Activated naive CD8-positive, alpha-beta T cell treated with anti-CD3 and anti-CD28 coated beads for 36 hours (primary cell): ENCODE measurements around the gene SLC25A3. TPM values are rescaled to one million over a fixed set of nuclear protein-coding genes. Genes with fewer than 3 reads are reported as not detected.
A peak's percentile ranks its signal among the peaks of the same experiment; 100 is the strongest.
"Not testable (repeated sequence)": the region's sequence is repeated elsewhere in the genome, so short reads cannot be mapped to it uniquely, and the experiment has no call there.

Source experiments
- DNase-seq: peaks from one replicate; pipeline ENCODE4 v3.0.0; 2021
- H3K27ac Mint-ChIP-seq: one replicate; pipeline ENCODE4 v1.8.0; 2022; ENCODE audit warnings: mild to moderate bottlenecking, moderate library complexity, mixed read lengths
- H3K27me3 Mint-ChIP-seq: one replicate; pipeline ENCODE4 v1.8.0; 2022; ENCODE audit warnings: mild to moderate bottlenecking, mixed read lengths
- H3K36me3 Mint-ChIP-seq: one replicate; pipeline ENCODE4 v1.8.0; 2021; ENCODE audit warnings: mild to moderate bottlenecking, mixed read lengths
- H3K4me1 Mint-ChIP-seq: one replicate; pipeline ENCODE4 v1.8.0; 2021; ENCODE audit warnings: mixed read lengths
- H3K4me3 Mint-ChIP-seq: one replicate; pipeline ENCODE4 v1.8.0; 2022; ENCODE audit warnings: mild to moderate bottlenecking, moderate library complexity, mixed read lengths
- H3K9me3 Mint-ChIP-seq: one replicate; pipeline ENCODE4 v1.8.0; 2022; ENCODE audit warnings: mixed read lengths
- total RNA-seq, 2 experiments: library from RNA; stranded (reverse); gene quantifications; one replicate each; pipeline ENCODE4 v1.2.3, GENCODE V29; 2021

The SLC25A3 gene
- total RNA-seq, result 100 to 1,000 TPM; 762 to 789 TPM

- peak within 1 kb of the TSS; percentile 97 for H3K27ac Mint-ChIP-seq
- H3K27me3 Mint-ChIP-seq, result no peaks in the 10 kb centered on the region
- H3K4me1 Mint-ChIP-seq, result peaks cover 23% of the 10 kb centered on the region
- peak within 1 kb of the TSS; percentile 98 for H3K4me3 Mint-ChIP-seq
- H3K9me3 Mint-ChIP-seq, result no peaks in the 10 kb centered on the region
- DNase-seq, result peak; percentile 92
- H3K36me3 Mint-ChIP-seq, result peaks cover 40% of the 10 kb centered on the region
These were observed at the start of gene SLC25A3 for GRCh38 chr12:98593351-98594049. SLC25A3 (plus strand) TSS chr12:98593686; CDS start chr12:98593979, 293 bp downstream.

DNA sequence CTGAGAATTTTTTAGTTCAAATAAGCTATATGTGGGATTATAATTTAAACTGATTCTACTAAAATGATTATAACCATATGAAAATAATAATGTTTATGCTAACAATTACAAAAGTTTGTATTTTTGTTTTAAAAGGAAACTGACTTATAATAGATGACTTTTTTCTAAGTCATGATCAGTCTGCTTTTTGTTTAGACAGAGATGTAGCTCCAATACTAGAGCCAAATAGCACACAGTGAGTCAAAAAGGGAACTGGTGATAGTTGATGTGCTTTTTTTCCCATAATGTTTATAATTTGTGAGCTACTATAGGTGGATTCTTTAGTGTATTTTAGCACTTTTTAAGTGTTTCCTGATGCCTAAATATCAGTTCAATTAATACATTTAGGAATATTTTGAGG, 49.8 kb upstream of the SLC25A3 start:
- no peak for DNase-seq
- Mint-ChIP-seq H3K27ac (no peak overlapping the region), H3K36me3 (peaks cover 31% of the 10 kb centered on the region), H3K4me3 (no peak overlapping the region), H3K9me3 (no peaks in the 10 kb centered on the region), H3K4me1 (peaks cover 16% of the 10 kb centered on the region), H3K27me3 (no peaks in the 10 kb centered on the region)

DNA sequence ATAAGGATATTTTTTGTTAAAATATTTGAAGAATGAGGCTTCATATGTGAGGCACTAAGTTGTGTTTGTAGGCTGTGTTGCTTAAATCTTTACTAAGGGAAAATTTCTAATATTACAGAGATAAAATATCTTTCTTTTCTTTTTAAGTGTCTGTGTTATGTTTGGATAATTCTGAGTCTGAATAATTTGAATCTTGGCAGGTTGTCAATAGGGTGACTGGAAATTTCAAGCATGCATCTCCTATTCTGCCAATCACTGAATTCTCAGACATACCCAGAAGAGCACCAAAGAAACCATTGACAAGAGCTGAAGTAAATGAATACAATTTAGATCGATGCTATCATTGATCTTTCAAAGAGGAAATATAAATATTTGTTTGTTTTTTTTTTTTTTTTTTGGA, 48.7 kb upstream of the SLC25A3 start:
- H3K36me3 Mint-ChIP-seq, result peaks cover 33% of the 10 kb centered on the region
- no peak overlapping the region for H3K4me3 Mint-ChIP-seq
- H3K27me3 Mint-ChIP-seq, result no peaks in the 10 kb centered on the region
- no peak overlapping the region for H3K27ac Mint-ChIP-seq
- H3K4me1 Mint-ChIP-seq, result peaks cover 16% of the 10 kb centered on the region
- DNase-seq, result no peak
- no peaks in the 10 kb centered on the region for H3K9me3 Mint-ChIP-seq

DNA sequence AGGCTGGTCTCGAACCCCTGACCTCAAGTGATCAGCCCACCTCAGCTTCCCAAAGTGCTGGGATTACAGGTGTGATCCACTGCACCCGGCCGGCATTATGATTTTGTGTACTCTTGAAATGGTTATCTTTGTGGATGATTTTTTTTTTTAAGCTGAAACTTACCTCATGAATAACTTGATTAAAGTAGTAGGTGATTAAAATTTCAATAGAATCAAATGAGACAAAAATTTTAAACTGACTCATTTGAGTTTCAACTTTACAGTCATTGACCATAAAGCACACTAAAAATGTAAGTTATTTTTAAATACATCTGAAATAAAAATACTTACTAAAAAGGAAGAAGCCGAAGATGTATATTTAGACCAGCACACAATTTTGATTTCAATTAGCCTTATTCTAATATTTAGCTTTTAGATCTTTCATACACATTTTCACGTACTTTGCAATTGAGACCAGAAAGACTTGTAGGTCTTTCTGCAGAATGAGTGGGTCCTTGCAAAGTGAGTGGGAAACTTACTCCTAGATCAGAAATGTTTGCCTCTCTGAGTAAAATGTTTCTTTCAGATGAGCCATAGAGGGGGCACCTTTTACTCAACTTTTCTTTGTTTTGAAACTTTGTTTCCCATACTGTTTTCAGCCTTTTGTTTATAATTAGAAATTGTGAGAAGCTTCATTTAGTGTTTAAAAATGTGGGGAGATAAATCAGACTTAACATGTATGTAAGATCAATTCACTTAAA, 43.9 kb upstream of the SLC25A3 start:
- H3K9me3 Mint-ChIP-seq, result no peaks in the 10 kb centered on the region
- no peaks in the 10 kb centered on the region for H3K4me1 Mint-ChIP-seq
- no peak overlapping the region for H3K27ac Mint-ChIP-seq
- peaks cover 30% of the 10 kb centered on the region for H3K36me3 Mint-ChIP-seq
- no peak overlapping the region for H3K4me3 Mint-ChIP-seq
- DNase-seq, result no peak
- H3K27me3 Mint-ChIP-seq, result no peaks in the 10 kb centered on the region

DNA sequence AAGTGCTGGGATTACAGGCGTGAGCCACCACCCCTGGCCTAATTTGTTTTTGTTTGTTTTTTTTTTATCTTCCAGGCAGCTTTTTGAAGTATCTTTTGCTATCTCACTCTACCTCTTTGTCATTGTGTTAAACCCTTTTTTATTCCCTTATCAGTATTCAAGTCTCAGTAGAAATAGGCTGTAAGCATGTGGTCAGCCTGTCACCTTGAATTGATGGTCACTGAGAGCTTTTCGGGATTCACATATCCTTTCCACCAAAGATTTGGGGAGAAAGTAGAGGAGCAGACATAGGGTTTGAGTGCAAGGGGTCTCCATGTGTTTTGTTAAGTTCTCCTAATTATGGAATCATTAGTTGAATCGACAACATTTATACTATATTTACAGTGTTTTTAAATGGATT, 41.7 kb upstream of the SLC25A3 start:
- H3K9me3 Mint-ChIP-seq, result no peaks in the 10 kb centered on the region
- peak overlapping the region; percentile 29 for H3K27ac Mint-ChIP-seq
- no peaks in the 10 kb centered on the region for H3K4me1 Mint-ChIP-seq
- no peaks in the 10 kb centered on the region for H3K27me3 Mint-ChIP-seq
- no peak overlapping the region for H3K4me3 Mint-ChIP-seq
- no peak for DNase-seq
- H3K36me3 Mint-ChIP-seq, result peaks cover 24% of the 10 kb centered on the region

DNA sequence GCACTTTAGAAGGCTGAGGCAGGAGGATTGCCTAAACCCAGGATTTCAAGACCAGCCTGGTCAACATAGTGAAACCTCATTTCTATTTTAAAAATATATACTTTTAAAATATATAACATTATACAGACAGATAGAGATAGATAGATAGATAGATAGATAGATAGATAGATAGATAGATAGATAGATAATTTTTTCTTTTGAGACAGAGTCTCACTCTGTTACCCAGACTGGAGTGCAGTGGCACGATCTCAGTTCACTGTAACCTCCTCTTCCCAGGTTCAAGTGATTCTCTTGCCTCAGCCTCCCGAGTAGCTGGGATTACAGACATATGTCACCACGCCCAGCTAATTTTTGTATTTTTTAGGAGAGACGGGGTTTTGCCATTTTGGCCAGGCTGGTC, 35.4 kb upstream of the SLC25A3 start:
- not testable (repeated sequence) for H3K27ac Mint-ChIP-seq, H3K9me3 Mint-ChIP-seq

GRCh38 chr12:98559666-98560065, 33.8 kb upstream of the SLC25A3 start:
- Mint-ChIP-seq H3K27me3 (no peaks in the 10 kb centered on the region), H3K27ac (no peak overlapping the region), H3K9me3 (peaks cover 1% of the 10 kb centered on the region), H3K36me3 (no peaks in the 10 kb centered on the region), H3K4me3 (no peak overlapping the region), H3K4me1 (no peaks in the 10 kb centered on the region)
- no peak for DNase-seq

More for the DNA sequence above, 35.4 kb upstream of the SLC25A3 start:
- not testable (repeated sequence) for H3K36me3 Mint-ChIP-seq, H3K27me3 Mint-ChIP-seq, DNase-seq, H3K4me1 Mint-ChIP-seq, H3K4me3 Mint-ChIP-seq

DNA sequence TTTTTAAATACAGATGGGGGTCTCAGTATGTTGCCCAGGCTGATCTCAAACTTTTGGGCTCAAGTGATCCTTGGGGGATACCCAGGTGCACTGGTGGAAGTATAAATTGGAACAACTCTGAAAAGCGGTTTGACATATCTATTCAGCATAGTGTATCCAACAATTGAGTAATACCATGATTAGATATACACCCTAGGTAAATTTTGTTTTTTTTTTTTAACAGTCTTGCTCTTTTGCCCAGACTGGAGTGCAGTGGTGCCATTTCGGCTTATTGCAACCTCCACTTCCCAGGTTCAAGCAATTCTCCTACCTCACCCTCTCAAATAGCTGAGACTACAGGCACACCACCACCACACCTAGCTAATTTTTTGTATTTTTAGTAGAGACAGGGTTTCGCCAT, 31.6 kb upstream of the SLC25A3 start:
- no peaks in the 10 kb centered on the region for H3K36me3 Mint-ChIP-seq

GRCh38 chr12:98572010-98572409, 21.5 kb upstream of the SLC25A3 start:
- Mint-ChIP-seq H3K27ac (no peak overlapping the region), H3K4me1 (no peaks in the 10 kb centered on the region), H3K36me3 (no peaks in the 10 kb centered on the region), H3K9me3 (no peaks in the 10 kb centered on the region), H3K4me3 (no peak overlapping the region), H3K27me3 (no peaks in the 10 kb centered on the region)
- no peak for DNase-seq

More for the DNA sequence above, 31.6 kb upstream of the SLC25A3 start:
- H3K4me1 Mint-ChIP-seq, result peaks cover 3% of the 10 kb centered on the region
- no peaks in the 10 kb centered on the region for H3K27me3 Mint-ChIP-seq
- H3K4me3 Mint-ChIP-seq, result no peak overlapping the region
- no peak for DNase-seq
- no peak overlapping the region for H3K27ac Mint-ChIP-seq
- H3K9me3 Mint-ChIP-seq, result peaks cover 1% of the 10 kb centered on the region

GRCh38 chr12:98574110-98574509, 19.4 kb upstream of the SLC25A3 start:
- no peak overlapping the region for H3K4me3 Mint-ChIP-seq
- H3K36me3 Mint-ChIP-seq, result no peaks in the 10 kb centered on the region
- no peak for DNase-seq
- H3K27me3 Mint-ChIP-seq, result no peaks in the 10 kb centered on the region
- H3K4me1 Mint-ChIP-seq, result no peaks in the 10 kb centered on the region
- no peaks in the 10 kb centered on the region for H3K9me3 Mint-ChIP-seq
- no peak overlapping the region for H3K27ac Mint-ChIP-seq

GRCh38 chr12:98575013-98575412, 18.5 kb upstream of the SLC25A3 start:
- H3K4me3 Mint-ChIP-seq, result no peak overlapping the region
- no peaks in the 10 kb centered on the region for H3K27me3 Mint-ChIP-seq
- H3K36me3 Mint-ChIP-seq, result no peaks in the 10 kb centered on the region
- H3K4me1 Mint-ChIP-seq, result no peaks in the 10 kb centered on the region
- H3K9me3 Mint-ChIP-seq, result no peaks in the 10 kb centered on the region
- no peak overlapping the region for H3K27ac Mint-ChIP-seq
- DNase-seq, result no peak

GRCh38 chr12:98576795-98577194, 16.7 kb upstream of the SLC25A3 start:
- H3K27ac Mint-ChIP-seq, H3K4me3 Mint-ChIP-seq, DNase-seq, H3K9me3 Mint-ChIP-seq, H3K4me1 Mint-ChIP-seq, H3K36me3 Mint-ChIP-seq, H3K27me3 Mint-ChIP-seq: not testable (repeated sequence)

DNA sequence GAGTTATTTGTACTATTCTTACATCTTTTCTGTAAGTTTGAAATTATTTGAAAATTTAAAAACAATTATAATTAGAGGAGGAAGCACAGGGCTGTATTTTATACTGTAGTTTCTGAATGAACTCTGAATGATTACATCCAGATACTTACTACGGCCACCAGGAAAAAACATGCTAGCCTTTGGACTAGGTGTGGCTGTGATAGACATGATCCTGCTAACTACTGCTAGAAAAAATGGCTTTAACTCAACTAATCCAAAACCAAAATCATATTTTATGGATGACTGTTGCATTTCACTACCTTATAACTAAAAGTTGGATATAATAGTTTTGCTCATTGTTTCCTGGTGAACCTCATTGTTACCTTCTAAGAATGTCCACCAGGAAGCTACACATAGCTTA, 15.1 kb upstream of the SLC25A3 start:
- Mint-ChIP-seq H3K27ac (no peak overlapping the region), H3K4me3 (no peak overlapping the region), H3K4me1 (no peaks in the 10 kb centered on the region), H3K9me3 (no peaks in the 10 kb centered on the region), H3K27me3 (no peaks in the 10 kb centered on the region), H3K36me3 (no peaks in the 10 kb centered on the region)
- no peak for DNase-seq

GRCh38 chr12:98578821-98579220, 14.7 kb upstream of the SLC25A3 start:
- Mint-ChIP-seq H3K9me3 (no peaks in the 10 kb centered on the region), H3K4me3 (no peak overlapping the region)

GRCh38 chr12:98579347-98579746, 14.1 kb upstream of the SLC25A3 start:
- Mint-ChIP-seq H3K4me3 (no peak overlapping the region), H3K4me1 (no peaks in the 10 kb centered on the region), H3K9me3 (no peaks in the 10 kb centered on the region), H3K27ac (no peak overlapping the region), H3K27me3 (no peaks in the 10 kb centered on the region), H3K36me3 (no peaks in the 10 kb centered on the region)
- DNase-seq, result no peak

More at GRCh38 chr12:98578821-98579220, 14.7 kb upstream of the SLC25A3 start:
- H3K27ac Mint-ChIP-seq, result no peak overlapping the region
- H3K27me3 Mint-ChIP-seq, result no peaks in the 10 kb centered on the region
- no peaks in the 10 kb centered on the region for H3K4me1 Mint-ChIP-seq
- H3K36me3 Mint-ChIP-seq, result no peaks in the 10 kb centered on the region
- no peak for DNase-seq

GRCh38 chr12:98579835-98580234, 13.7 kb upstream of the SLC25A3 start:
- H3K9me3 Mint-ChIP-seq, result no peaks in the 10 kb centered on the region
- no peaks in the 10 kb centered on the region for H3K27me3 Mint-ChIP-seq
- H3K4me1 Mint-ChIP-seq, result no peaks in the 10 kb centered on the region
- DNase-seq, result no peak
- no peaks in the 10 kb centered on the region for H3K36me3 Mint-ChIP-seq
- H3K4me3 Mint-ChIP-seq, result no peak overlapping the region
- H3K27ac Mint-ChIP-seq, result no peak overlapping the region
